ENCODE measurements around the gene TRHDE.

GRCh38 chr12:72499244-72499643 is 227.1 kb downstream of the TRHDE start:
- TF ChIP-seq ZNF274 (IDR thresholded peaks at IDR 0.05; ENCODE audit: low read depth, low read length) (no peak), YY1 (IDR thresholded peaks at IDR 0.05; ENCODE audit: insufficient read depth, insufficient read length) (no peak), SUZ12 (IDR thresholded peaks at IDR 0.05; ENCODE audit: extremely low read depth, insufficient read depth, insufficient read length) (no peak)
